HepG2 (cell line): ENCODE data around the gene LILRB4. TPM values are rescaled to one million over a fixed set of nuclear protein-coding genes. Genes with fewer than 3 reads are reported as not detected.
"Not testable (repeated sequence)": the region's sequence is repeated elsewhere in the genome, so short reads cannot be mapped to it uniquely, and the experiment has no call there.

ENCODE experiments used
- ATAC-seq: fragments of 200-7000 bp; cut with Tn5 transposase; 3 replicates; pipeline ENCODE4 v1.9.1; 2020; ENCODE audit warnings: mild to moderate bottlenecking, moderate library complexity
- BruUV-seq: library from RNA; stranded (reverse); fragments of 400-500 nt; replicated peaks from 2 replicates; lab custom pipeline; 2021; lab: Mats Ljungman, UMichigan
- CTCF ChIA-PET: fragments of 300-600 bp; formaldehyde crosslinking; extraction: SDS; loops from one replicate; lab custom pipeline; 2021; ENCODE audit warnings: low total read pairs, inconsistent platforms, low intra/inter-chr PET ratio; lab: Yijun Ruan, JAX
- POLR2A ChIA-PET: fragments of 350-600 bp; sonication (Branson Sonifier 250); formaldehyde crosslinking; loops from one replicate; lab custom pipeline; 2020; ENCODE audit warnings: antibody characterized with exemption, inconsistent platforms; lab: Yijun Ruan, JAX
- DNase-seq: peaks from one replicate; pipeline ENCODE4 v3.0.0-alpha.2; 2015; ENCODE audit warnings: low spot score
- FAIRE-seq: peaks from 3 replicates; lab custom pipeline; 2011; peaks lifted over from hg19 to GRCh38; lab: Jason Lieb, UNC
- H2AFZ ChIP-seq: one replicate; pipeline ENCODE4 v1.6.1; 2011; ENCODE audit warnings: low read length, inconsistent platforms
- H3K27ac ChIP-seq: fragments of 300-600 bp; 3 replicates; pipeline ENCODE4 v1.8.0; 2011; ENCODE audit warnings: mixed run types, mild to moderate bottlenecking, mixed read lengths, low read length, inconsistent platforms; ENCODE audit not compliant: insufficient read depth; ENCODE audit errors: extremely low read length
- H3K27me3 ChIP-seq, 2 experiments: fragments of 200-600 bp in 1 of 2; 2 replicates in 1 of 2; 3 replicates in 1 of 2; pipeline versions ENCODE4 v1.6.0 to v1.8.0; 2011; ENCODE audit warnings: low read length in 2 of 2, mild to moderate bottlenecking in 2 of 2, moderate library complexity in 2 of 2, inconsistent platforms in 1 of 2; ENCODE audit not compliant: insufficient read depth in 2 of 2, control insufficient read depth in 1 of 2
- H3K36me3 ChIP-seq, 2 experiments: fragments of 200-600 bp in 1 of 2; replicated peaks in 1 of 2; 2 replicates in 1 of 2; 3 replicates in 1 of 2; pipeline versions ENCODE4 v1.5.1 to v1.8.0; 2011; ENCODE audit warnings: low read length in 2 of 2, inconsistent platforms in 1 of 2; ENCODE audit not compliant: insufficient read depth in 2 of 2, control insufficient read depth in 1 of 2
- H3K4me1 ChIP-seq: 2 replicates; pipeline ENCODE4 v1.5.1; 2012; ENCODE audit warnings: low read length, inconsistent platforms; ENCODE audit not compliant: insufficient read depth
- H3K4me2 ChIP-seq: 2 replicates; pipeline ENCODE4 v1.6.0; 2011; ENCODE audit warnings: low read depth, low read length, inconsistent platforms
- H3K4me3 ChIP-seq, 3 experiments: fragments of 200-600 bp in 1 of 3; sonication (generic), shearing (Covaris generic) in 1 of 3; replicated peaks in 1 of 3; 2 replicates each; pipeline ENCODE4 v1.5.1; 2011 to 2016; ENCODE audit warnings: low read length in 3 of 3, inconsistent platforms in 2 of 3, low read depth in 2 of 3, mild to moderate bottlenecking in 2 of 3, control low read depth in 1 of 3, mixed read lengths in 1 of 3; ENCODE audit not compliant: insufficient read depth in 1 of 3
- H3K79me2 ChIP-seq: one replicate; pipeline ENCODE4 v1.6.1; 2011; ENCODE audit warnings: low read length, inconsistent platforms; ENCODE audit not compliant: insufficient read depth
- H3K9ac ChIP-seq: 2 replicates; pipeline ENCODE4 v1.6.0; 2011; ENCODE audit warnings: mild to moderate bottlenecking, low read depth, low read length, inconsistent platforms; ENCODE audit not compliant: insufficient read depth
- H3K9me3 ChIP-seq: 2 replicates; pipeline ENCODE4 v1.5.1; 2012; ENCODE audit warnings: mild to moderate bottlenecking, low read length
- H4K20me1 ChIP-seq: 2 replicates; pipeline ENCODE4 v1.6.0; 2011; ENCODE audit warnings: inconsistent platforms, mild to moderate bottlenecking, low read length, moderate library complexity; ENCODE audit not compliant: insufficient read depth
- WGBS: methylation state at CpG from one replicate; pipeline ENCODE4 v1.1.6; 2017; ENCODE audit warnings: low lambda C conversion rate; 5-methylcytosine and 5-hydroxymethylcytosine counted together
- in situ Hi-C: cut with HindIII; loops from 2 replicates; pipeline ENCODE4 v1.10.0; 2017; ENCODE audit warnings: low pct_unique_long_range_greater_than_20kb; ENCODE audit not compliant: extremely low pct_ligation_motif_present
- intact Hi-C: fragments of 100-400 bp; cut with micrococcal nuclease; formaldehyde crosslinking; loops from one replicate; pipeline ENCODE4 v1.10.0; 2022; ENCODE audit not compliant: unreplicated experiment
- polyA plus RNA-seq, 8 experiments: library from polyadenylated mRNA; depleted of rRNA in 3 of 8; stranded (reverse) in 7 of 8; unstranded in 1 of 8; fragments of >200 nt; fragmentation: Illumina TruSeq in 4 of 8; extraction: Trizol in 4 of 8; gene quantifications; 2 replicates each; pipeline versions ENCODE4 v1.2.1 to v1.2.3, GENCODE V29; 2011 to 2016; ENCODE audit warnings: low read depth in 4 of 8, missing spikeins in 1 of 8, mixed read lengths in 1 of 8; ENCODE audit not compliant: insufficient read depth in 1 of 8
- total RNA-seq, 5 experiments: library from RNA; depleted of rRNA; stranded (reverse); fragments of >200 nt; fragmentation: Illumina TruSeq; extraction: Trizol; gene quantifications; 2 replicates each; pipeline ENCODE4 v1.2.3, GENCODE V29; 2016; ENCODE audit warnings: low read depth in 1 of 5

LILRB4 gene
- total and polyA plus RNA-seq, 2 of the 13 experiments (the other 11 are each of a cell fraction or from before 2014, with no cell fraction given), result not detected

- DNase-seq, intact Hi-C loops, H3K79me2 ChIP-seq, BruUV-seq, H3K27me3 ChIP-seq, H3K9ac ChIP-seq, ATAC-seq, H3K9me3 ChIP-seq, H2AFZ ChIP-seq, H3K4me2 ChIP-seq, FAIRE-seq, H3K27ac ChIP-seq, H4K20me1 ChIP-seq, H3K4me1 ChIP-seq, H3K4me3 ChIP-seq, CTCF ChIA-PET, H3K36me3 ChIP-seq, in situ Hi-C loops: not testable (repeated sequence)
- POLR2A ChIA-PET, result interaction anchor here (0.6 kb wide), 1 partner anchor 237 kb away, joined by 3 read pairs; no protein-coding TSS in a partner anchor
- 26% methylated on average over 19 of the region's 23 CpGs for WGBS
Observed at GRCh38 chr19:54631489-54632337, 31.1 kb upstream of the LILRB4 start.

GRCh38 chr19:54632517-54632916 is 30.3 kb upstream of the LILRB4 start:
- H3K4me2 ChIP-seq, H3K9ac ChIP-seq, in situ Hi-C loops, H3K27me3 ChIP-seq, ATAC-seq, POLR2A ChIA-PET, H3K4me1 ChIP-seq, H3K79me2 ChIP-seq, H2AFZ ChIP-seq, H3K9me3 ChIP-seq, H3K36me3 ChIP-seq, BruUV-seq, H3K4me3 ChIP-seq, intact Hi-C loops, DNase-seq, H4K20me1 ChIP-seq, CTCF ChIA-PET, FAIRE-seq, H3K27ac ChIP-seq: not testable (repeated sequence)
- 21% methylated on average over 14 of the region's 16 CpGs for WGBS
